Kidney glomerular epithelial cell (primary cell): ENCODE data around the gene GRIA3.
"Not testable (repeated sequence)": the region's sequence is repeated elsewhere in the genome, so short reads cannot be mapped to it uniquely, and the experiment has no call there.

ENCODE experiments used
- DNase-seq: peaks from one replicate; lab custom pipeline; 2025; lab: John Stamatoyannopoulos, UW

GRIA3 gene

GRCh38 chrX:123272630-123273029 is 88.6 kb downstream of the GRIA3 start:
- no peak for DNase-seq

GRCh38 chrX:123274796-123275195 is 90.7 kb downstream of the GRIA3 start:
- DNase-seq, result no peak

GRCh38 chrX:123277347-123277746 is 93.3 kb downstream of the GRIA3 start:
- DNase-seq, result no peak

- no peak for DNase-seq
These were observed 93.7 kb downstream of the GRIA3 start for GRCh38 chrX:123277821-123278220.

GRCh38 chrX:123282241-123282640 is 98.2 kb downstream of the GRIA3 start:
- no peak for DNase-seq

GRCh38 chrX:123283407-123283806 is 99.3 kb downstream of the GRIA3 start:
- DNase-seq, result not testable (repeated sequence)

- DNase-seq, result no peak
These were observed 107.5 kb downstream of the GRIA3 start for GRCh38 chrX:123291623-123292022.

- DNase-seq, result no peak
These were observed 113.9 kb downstream of the GRIA3 start for GRCh38 chrX:123298026-123298425.

GRCh38 chrX:123303429-123303828 is 119.4 kb downstream of the GRIA3 start:
- DNase-seq, result no peak

- DNase-seq, result peak; percentile 49
These were observed 124.6 kb downstream of the GRIA3 start for GRCh38 chrX:123308658-123309057.

GRCh38 chrX:123310112-123310511 is 126.0 kb downstream of the GRIA3 start:
- DNase-seq, result no peak

GRCh38 chrX:123311486-123311885 is 127.4 kb downstream of the GRIA3 start:
- DNase-seq, result peak; percentile 0

GRCh38 chrX:123313486-123313885 is 129.4 kb downstream of the GRIA3 start:
- no peak for DNase-seq

- DNase-seq, result no peak
These were observed 136.5 kb downstream of the GRIA3 start for GRCh38 chrX:123320622-123321021.

- DNase-seq, result no peak
These were observed 138.5 kb downstream of the GRIA3 start for GRCh38 chrX:123322536-123322935.

- no peak for DNase-seq
These were observed 140.5 kb downstream of the GRIA3 start for GRCh38 chrX:123324625-123325024.

GRCh38 chrX:123330229-123330942 is 146.3 kb downstream of the GRIA3 start:
- peak; percentile 1 for DNase-seq

- DNase-seq, result no peak
These were observed 147.3 kb downstream of the GRIA3 start for GRCh38 chrX:123331349-123331748.

GRCh38 chrX:123331859-123332258 is 147.8 kb downstream of the GRIA3 start:
- DNase-seq, result no peak

GRCh38 chrX:123336666-123337065 is 152.6 kb downstream of the GRIA3 start:
- no peak for DNase-seq

GRCh38 chrX:123337886-123338639 is 154.0 kb downstream of the GRIA3 start:
- no peak for DNase-seq

GRCh38 chrX:123339221-123339905 is 155.3 kb downstream of the GRIA3 start:
- DNase-seq, result no peak

GRCh38 chrX:123340696-123341095 is 156.6 kb downstream of the GRIA3 start:
- no peak for DNase-seq
